ENCODE measurements around the gene NDUFA11.

NDUFA11 gene

DNA sequence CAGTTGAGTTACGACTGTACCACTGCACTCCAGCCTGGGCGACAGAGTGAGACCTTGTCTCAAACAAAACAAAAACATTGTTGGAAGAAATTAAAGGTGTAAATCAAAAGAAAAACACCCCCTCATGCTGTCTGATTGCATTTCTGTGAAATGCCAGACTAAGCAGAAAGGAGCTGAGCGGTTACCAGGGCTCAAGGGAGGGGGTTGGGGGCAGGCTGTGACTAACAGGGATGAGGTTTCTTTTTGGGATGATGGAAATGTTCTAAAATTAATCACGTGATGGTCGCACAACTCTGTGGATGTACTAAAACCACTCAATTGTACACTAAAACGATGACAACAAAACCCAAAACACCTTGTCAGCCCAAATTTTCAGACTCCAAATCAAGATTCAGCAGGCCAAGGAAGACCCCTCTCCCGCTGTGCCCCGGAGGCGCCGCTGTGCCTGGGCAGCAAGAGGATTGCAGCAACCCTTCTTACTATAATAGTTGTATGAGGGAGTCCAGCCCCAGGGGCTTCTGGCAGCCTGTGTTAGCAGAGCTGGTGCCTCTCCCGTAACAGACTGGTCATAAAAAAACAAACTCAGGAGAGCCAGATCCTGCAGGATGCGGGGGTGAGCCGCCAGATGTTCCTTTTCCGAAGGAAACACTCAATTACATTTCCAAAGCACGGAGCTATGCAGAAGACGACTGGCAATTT lies 31.3 kb upstream of the NDUFA11 start:
- Histone ChIP-seq H3K4me3 (ENCODE audit: low read length, poor library complexity, severe bottlenecking) (no peak overlapping the region), H3K27me3 (ENCODE audit: insufficient read depth, low read length, poor library complexity, severe bottlenecking) (no peaks in the 10 kb centered on the region), H3K9me2 (replicated peaks; ENCODE audit: low read depth, low read length) (no peaks in the 10 kb centered on the region), H4K20me1 (ENCODE audit: insufficient read depth, low read length, poor library complexity, severe bottlenecking) (no peaks in the 10 kb centered on the region), H3K9me3 (ENCODE audit: insufficient read depth, low read depth, low read length) (no peaks in the 10 kb centered on the region), H2AFZ (ENCODE audit: low read length) (no peak overlapping the region), H3K4me1 (ENCODE audit: insufficient read depth, low read length, poor library complexity, severe bottlenecking) (no peaks in the 10 kb centered on the region), H3K9ac (ENCODE audit: low read depth, low read length, poor library complexity, severe bottlenecking) (no peak overlapping the region), H3K79me2 (ENCODE audit: insufficient read depth, low read length) (peaks cover 8% of the 10 kb centered on the region; the same call in 1 of the 2 replicates), H3K4me2 (ENCODE audit: low read depth, low read length, poor library complexity, severe bottlenecking) (no peak overlapping the region), H3F3A (ENCODE audit: low read depth) (no peaks in the 10 kb centered on the region), H3K36me3 (ENCODE audit: insufficient read depth, low read length) (peaks cover 80% of the 10 kb centered on the region; the same call in 1 of the 2 replicates)
- no peak for TF ChIP-seq CTCF (conservative IDR thresholded peaks at IDR 0.05; ENCODE audit: low read length)

DNA sequence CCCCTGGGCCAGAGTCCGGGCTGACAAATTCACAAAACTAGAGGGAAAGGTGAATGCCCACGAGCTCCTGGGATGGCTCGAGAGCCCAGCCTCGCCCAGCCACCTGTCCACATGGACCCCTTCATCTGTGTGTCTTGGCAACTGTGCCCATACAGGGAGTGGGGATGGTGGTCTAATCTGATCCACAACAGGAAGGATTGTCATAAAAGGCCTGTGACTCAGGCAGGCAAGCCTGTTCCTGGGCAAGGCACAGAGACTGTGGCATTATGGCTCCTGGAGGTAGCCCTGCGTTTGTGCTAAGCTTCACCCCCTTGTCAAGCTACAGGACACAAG lies 30.4 kb upstream of the NDUFA11 start:
- no peak for TF ChIP-seq EZH2phosphoT487 (IDR thresholded peaks at IDR 0.05; ENCODE audit: borderline replicate concordance)
- TF ChIP-seq CTCF (conservative IDR thresholded peaks at IDR 0.05; ENCODE audit: low read length): no peak
- no peaks in the 10 kb centered on the region for H4K20me1 ChIP-seq (ENCODE audit: insufficient read depth, low read length, poor library complexity, severe bottlenecking)
- H3K9me2 ChIP-seq (replicated peaks; ENCODE audit: low read depth, low read length): no peaks in the 10 kb centered on the region
- peaks cover 8% of the 10 kb centered on the region; the same call in 1 of the 2 replicates for H3K79me2 ChIP-seq (ENCODE audit: insufficient read depth, low read length)
- no peak overlapping the region for H3K4me3 ChIP-seq (ENCODE audit: low read length, poor library complexity, severe bottlenecking)
- H3K9ac ChIP-seq (ENCODE audit: low read depth, low read length, poor library complexity, severe bottlenecking): no peak overlapping the region
- no peaks in the 10 kb centered on the region for H3K27me3 ChIP-seq (ENCODE audit: insufficient read depth, low read length, poor library complexity, severe bottlenecking)
- H3K36me3 ChIP-seq (ENCODE audit: insufficient read depth, low read length): peaks cover 80% of the 10 kb centered on the region; the same call in 1 of the 2 replicates
- no peaks in the 10 kb centered on the region for H3K4me1 ChIP-seq (ENCODE audit: insufficient read depth, low read length, poor library complexity, severe bottlenecking)
- H2AFZ ChIP-seq (ENCODE audit: low read length): no peak overlapping the region
- no peaks in the 10 kb centered on the region for H3F3A ChIP-seq (ENCODE audit: low read depth)
- no peak overlapping the region for H3K4me2 ChIP-seq (ENCODE audit: low read depth, low read length, poor library complexity, severe bottlenecking)
- H3K9me3 ChIP-seq (ENCODE audit: insufficient read depth, low read depth, low read length): no peaks in the 10 kb centered on the region

GRCh38 chr19:5933391-5934068 lies 29.9 kb upstream of the NDUFA11 start:
- no peaks in the 10 kb centered on the region for H3K9me3 ChIP-seq (ENCODE audit: insufficient read depth, low read depth, low read length)
- no peak for TF ChIP-seq CTCF (conservative IDR thresholded peaks at IDR 0.05; ENCODE audit: low read length)
- no peak for TF ChIP-seq EZH2phosphoT487 (IDR thresholded peaks at IDR 0.05; ENCODE audit: borderline replicate concordance)
- H4K20me1 ChIP-seq (ENCODE audit: insufficient read depth, low read length, poor library complexity, severe bottlenecking): no peaks in the 10 kb centered on the region
- H3K4me1 ChIP-seq (ENCODE audit: insufficient read depth, low read length, poor library complexity, severe bottlenecking): no peaks in the 10 kb centered on the region
- no peak overlapping the region for H2AFZ ChIP-seq (ENCODE audit: low read length)
- no peak overlapping the region for H3K9ac ChIP-seq (ENCODE audit: low read depth, low read length, poor library complexity, severe bottlenecking)
- H3F3A ChIP-seq (ENCODE audit: low read depth): no peaks in the 10 kb centered on the region
- no peaks in the 10 kb centered on the region for H3K27me3 ChIP-seq (ENCODE audit: insufficient read depth, low read length, poor library complexity, severe bottlenecking)
- H3K36me3 ChIP-seq (ENCODE audit: insufficient read depth, low read length): peaks cover 84% of the 10 kb centered on the region; the same call in 1 of the 2 replicates
- H3K4me2 ChIP-seq (ENCODE audit: low read depth, low read length, poor library complexity, severe bottlenecking): no peak overlapping the region
- no peaks in the 10 kb centered on the region for H3K9me2 ChIP-seq (replicated peaks; ENCODE audit: low read depth, low read length)
- H3K79me2 ChIP-seq (ENCODE audit: insufficient read depth, low read length): peaks cover 8% of the 10 kb centered on the region; the same call in 1 of the 2 replicates
- no peak overlapping the region for H3K4me3 ChIP-seq (ENCODE audit: low read length, poor library complexity, severe bottlenecking)

Measured in Loucy (cell line).